GM11168 (cell line): Measurements from ENCODE around the gene MFSD11.

Experiments
- in situ Hi-C: fragments of 300-500 bp; cut with MboI; formaldehyde crosslinking; loops from one replicate; pipeline ENCODE4 v1.12.0; 2022; ENCODE audit warnings: low sequenced_read_pairs; ENCODE audit not compliant: unreplicated experiment

MFSD11 gene

GRCh38 chr17:76826330-76827068 is 88.6 kb downstream of the MFSD11 start:
- in situ Hi-C loops: no loop called here

GRCh38 chr17:76827736-76828135 is 89.8 kb downstream of the MFSD11 start:
- in situ Hi-C loops: no loop called here
